ENCODE data around the gene OSM.

Gene OSM

DNA sequence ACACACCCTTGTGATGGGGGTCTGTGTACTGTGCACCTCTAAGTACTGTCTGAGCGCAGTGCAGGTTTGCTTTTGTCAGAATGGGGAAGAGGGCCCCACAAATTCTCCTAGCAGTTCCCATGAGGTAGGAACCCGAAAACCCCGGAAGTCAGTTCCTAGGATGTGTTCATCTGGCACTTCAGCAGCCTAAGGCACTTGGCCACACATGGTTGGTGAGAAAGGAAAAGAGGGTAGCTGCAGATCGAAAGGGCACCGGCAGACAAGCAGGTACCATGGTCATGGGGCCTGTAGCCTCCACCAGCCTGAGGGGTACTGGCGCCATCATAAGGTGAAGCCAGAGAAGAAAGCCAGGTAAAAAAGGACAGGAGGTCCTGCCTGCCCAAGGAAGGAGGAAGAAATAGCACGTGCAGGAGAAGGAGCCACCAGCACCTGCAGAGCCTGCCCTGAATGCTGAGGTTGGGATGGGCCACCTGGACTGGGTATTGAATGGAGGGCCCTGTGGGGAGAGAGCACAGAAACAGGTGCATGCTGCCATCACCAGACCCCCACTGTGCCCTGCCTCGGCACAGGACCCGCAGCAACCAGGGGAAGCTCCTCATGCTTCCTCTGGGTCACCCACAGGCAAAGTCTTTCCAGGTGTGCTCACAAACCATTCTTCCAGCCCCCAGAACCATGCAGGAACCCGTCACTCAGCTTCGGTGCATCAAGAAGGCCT, 30.8 kb upstream of the OSM start:
- DNase-seq, result no peak

DNA sequence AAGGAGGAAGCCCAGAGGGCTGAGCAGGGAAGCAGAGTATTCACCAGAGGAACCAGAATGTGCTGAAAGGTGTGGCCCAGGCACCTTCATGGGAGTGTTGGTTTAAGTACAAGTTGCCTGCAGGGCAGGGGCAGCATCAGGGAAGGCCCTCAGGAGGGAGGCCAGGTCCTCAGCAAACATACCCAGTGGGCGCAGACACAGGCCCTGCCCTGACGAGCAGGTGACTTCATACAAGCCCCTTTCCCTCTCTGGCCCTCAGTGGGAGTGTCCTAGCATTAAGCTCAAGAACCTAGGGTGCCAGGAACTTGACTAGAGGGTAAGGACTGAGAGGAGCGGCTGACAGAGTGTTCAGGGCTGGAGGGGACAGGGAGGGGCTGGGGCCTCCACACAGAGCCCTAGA, 30.2 kb upstream of the OSM start:
- DNase-seq, result no peak

DNA sequence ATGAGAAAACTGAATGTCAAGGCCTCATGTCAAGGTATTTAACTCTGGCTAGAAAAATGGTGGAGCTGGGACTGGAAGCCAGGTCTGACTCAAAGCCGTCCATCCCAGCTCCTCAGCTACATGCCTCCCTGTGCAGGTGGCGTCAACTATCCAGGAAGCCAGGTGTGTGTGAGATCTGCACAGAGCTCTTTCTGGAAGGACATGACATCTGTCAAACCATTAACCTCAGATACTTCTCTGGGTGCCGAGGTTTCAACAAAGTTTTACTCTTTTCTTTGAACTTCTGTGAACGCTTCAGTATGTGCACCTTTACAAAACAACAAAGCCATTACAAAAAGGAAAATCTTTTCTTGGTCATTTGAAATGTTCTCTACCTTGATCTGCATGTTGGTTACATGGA, 29.7 kb upstream of the OSM start:
- DNase-seq, result no peak

DNA sequence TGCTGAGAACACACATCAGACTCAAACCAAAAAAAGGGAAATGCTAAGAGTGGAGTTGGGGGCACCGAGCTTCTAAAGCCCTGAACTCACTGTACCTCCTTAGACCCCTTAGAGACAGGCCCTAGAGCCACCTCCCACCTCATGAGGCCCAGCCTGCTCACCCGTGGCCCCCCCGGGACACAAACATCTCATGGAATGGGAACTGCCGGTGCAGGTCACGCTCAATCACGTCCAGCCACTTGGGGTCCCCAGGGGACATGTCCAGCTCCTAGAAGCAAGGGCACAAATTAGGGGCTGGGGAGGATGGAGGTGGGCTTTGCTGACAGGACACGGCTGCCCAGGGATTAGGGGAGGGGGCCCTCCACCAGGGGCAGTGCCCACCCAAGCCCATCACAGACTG, 28.9 kb upstream of the OSM start:
- no peak for DNase-seq

DNA sequence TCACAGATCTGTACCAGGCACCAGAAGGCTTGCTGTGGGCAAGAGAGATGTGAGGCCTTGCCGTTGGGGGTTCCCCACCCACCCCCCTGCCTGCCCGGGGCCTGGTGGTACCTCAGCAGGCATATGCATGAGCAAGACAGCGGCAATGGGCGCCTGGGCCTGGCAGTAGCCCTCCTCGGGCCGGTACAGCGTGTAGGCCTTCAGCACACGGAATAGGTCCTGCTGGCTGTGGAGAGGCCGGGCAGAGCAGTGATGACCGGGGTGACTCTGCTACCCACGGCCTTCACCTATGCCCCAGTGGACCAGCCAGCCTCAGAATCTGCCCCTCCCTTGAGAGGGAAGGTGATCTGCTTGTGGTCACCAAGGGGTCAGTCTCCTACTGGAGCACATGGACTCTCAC, 28.2 kb upstream of the OSM start:
- DNase-seq, result no peak

DNA sequence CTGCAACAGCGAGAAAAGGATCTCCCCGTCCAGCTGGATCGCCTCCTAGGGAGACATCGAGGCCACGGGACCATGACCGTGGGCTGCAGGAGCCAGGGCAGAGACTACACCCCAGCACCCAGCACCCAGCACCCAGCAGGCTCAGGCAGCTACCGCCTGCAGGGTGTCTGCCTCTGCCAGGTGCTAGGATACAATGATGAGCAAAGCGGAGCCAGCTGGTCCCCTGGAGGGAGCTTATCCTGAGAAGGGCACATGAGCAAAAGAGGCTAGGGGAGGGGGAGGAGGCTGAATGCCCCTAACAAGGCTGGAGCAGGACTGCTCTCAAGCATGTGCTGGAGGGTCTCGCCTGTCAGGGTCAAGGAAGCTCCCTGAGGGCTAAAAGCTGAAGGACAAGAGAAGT, 27.4 kb upstream of the OSM start:
- no peak for DNase-seq

DNA sequence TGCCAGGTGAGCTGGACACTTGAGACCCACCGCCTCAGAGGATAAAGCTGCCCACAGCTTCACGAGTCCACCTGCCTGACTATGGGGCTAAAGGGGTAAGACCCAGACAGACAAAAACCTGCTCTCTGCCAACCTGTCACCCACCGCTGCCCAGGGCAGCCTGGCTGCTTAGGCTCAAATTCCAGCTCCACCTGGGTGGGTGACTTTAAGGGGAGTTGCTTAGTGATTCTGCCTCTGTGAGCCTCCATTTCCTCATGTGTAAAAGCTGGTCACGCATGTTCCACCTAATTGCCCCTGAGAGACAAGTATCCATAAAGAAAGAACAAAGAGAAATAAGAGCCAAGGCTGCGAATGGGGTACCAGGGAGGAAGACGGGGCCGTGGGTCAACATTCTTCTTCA, 26.4 kb upstream of the OSM start:
- no peak for DNase-seq

DNA sequence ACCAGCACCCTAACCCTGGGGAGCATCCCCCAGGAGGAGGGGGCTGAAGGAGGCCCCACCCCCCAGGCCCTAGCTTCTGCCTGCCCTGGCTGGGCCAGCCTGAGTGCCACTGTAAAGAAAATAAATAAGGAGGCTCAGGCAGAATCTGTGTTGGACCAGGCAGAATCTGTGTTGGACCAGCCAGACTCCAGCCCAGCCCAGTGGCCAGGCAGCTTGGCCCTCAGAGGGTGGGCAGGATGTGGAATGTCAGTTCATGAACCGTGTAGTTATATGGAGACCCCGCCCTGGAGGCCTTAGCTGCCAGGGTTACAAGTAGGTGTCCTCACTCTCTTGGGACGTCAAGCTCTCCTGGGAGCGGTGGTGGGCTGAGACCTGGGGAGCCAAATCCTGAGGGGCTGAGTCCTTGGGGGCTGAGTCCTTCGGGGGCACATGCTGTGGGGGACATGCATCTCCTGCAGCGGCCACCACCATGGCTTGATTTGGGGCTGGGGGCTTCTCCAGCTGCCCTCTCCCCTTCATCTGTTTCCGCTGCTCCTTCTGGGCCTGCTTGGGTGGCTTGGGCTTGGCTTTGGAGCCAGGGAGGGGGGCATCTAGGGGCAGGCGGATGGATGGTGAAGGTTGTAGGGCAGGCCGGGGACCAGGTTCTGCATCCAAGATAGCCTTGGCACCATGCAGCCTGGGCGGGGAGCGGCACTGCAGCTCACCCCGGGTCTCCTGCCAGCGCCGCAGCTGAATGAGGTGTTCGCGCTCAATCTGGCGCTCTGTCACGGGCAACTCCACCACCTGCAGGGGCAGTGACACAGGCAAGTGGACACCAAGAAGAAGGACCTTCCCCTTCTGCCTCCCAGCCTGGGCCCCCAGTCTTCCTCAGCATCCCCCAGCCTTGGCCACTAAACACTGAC, 25.7 kb upstream of the OSM start:
- no peak for DNase-seq

DNA sequence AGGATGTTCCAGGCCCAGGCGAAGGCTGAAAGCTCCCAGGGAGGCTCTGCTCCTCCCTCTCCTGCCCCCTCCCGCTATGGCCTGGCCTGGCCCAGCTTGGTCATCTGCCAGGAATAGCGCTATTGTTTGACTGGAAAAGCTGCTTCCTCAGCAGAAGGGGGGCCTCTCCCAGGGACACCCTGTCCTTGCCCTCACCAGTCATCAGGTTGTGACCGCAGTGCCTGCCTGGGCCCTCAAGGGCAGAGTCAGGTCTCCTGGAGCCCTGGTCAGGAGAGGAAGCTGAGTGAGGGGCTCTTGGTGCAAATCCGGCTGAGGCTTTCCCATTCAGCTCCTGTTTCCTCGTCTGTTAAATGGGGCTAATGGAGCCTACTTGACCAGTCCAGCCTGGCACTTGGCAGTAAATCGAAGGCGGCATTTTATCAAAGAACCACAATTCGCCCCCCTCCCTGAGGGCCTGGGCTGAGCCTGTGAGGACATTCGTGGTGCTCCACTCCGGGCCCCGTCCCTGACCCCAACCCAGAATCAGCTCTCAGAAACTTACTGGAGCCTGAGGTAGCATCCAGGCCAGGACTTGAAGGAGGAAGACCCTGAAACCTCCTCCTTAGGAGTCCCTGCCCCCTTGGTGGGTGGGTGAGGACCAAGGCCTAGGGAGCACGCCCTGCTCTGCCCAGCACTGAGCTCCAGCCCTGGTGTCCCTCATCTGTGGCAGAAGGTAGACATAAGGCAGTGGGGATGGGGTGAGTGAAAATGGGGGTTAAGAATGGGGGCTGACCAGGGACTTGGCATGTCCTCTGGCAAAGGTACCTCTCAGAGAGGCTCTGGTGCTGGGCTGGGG, 24.6 kb upstream of the OSM start:
- DNase-seq, result peak; percentile 53

DNA sequence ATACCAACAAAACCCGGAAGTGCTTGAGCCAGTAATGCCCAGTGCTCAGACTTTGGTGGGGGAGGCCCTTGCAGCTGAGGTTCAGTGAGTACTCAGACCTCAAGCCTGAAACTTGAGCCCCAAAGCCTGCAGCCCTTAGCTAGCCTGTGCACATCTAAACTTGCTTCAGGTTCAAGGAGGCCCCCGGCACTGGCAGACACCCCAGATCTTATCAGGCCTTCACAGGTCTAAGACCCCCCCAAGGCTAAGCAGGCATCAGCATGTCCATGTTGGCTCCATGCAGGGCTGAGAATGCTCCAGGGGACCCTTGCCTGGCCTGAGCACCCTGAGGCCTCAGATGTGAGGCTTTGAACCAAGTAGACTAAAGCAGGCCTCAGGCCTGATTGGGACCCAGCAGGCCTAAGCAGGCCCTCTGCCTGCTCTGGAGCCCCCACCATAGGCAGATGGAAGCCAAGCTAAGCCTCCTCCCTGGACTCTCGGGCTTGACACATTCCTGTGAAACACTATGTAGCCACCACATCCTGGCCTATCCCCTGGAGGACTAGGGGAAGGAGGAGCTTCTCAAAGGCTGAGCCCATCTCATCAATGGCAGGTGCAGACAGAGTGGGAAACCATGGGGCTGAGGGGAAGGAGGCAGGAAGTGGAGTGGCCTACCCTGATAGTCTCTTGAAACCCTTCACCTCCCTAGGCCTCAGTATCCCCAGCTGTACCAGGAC, 23.8 kb upstream of the OSM start:
- DNase-seq, result peak; percentile 72

DNA sequence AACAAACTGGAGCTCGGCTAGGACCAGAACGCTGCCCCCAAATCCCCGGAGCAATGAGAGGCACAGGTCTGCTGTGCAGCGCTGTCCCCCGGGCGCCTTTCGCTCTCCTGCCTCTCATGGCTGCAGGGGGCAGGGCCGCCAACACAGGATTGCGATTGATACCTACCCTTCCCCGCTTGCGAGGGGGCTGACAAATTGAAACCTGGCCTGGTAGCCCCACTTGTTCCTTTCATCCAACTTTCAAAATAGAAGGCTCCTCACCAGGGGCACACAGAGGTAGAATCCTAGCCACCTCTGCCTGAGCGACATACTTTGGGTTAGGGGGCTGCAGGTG, 23.3 kb upstream of the OSM start:
- no peak for DNase-seq

DNA sequence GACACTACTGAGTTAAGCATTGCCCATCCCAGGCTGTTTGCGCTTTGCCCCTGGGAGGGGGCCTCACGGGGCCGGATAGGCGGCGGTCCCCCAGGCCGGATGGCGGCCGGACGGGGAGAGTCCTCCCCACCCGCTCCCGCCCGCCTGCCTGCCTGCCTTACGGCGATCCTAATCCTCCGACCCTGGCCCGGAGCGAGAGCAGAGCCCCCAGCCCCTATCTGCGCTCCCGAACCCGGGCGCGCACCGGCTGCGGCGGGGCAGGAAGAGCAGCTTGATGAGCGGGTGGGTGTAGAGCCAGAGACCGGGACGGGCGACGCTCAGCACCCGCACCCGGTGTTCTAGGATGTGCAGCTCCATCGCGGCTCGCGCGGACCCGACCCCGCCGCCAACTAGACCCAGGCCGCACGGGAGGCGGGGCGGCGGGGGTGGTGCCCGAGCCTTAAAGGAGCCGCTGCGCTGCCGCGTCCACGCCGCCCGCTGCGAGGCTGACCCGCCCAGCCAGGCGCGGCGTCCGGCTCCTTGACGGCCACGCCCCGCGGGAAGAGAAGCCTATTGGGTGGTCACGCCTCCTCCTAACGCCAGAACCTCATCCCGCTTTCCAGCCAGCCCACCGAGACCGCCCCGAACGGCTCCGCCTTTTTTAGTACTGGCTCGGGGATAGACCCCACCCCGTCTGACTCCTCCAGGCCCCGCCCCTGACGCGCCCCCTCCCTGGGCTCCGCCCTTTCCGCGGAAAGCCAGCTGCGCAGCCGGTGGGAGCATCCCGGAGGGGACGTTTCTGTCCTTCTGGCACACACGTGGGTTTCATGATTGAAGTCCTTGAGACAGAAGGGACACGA, 22.7 kb upstream of the OSM start, which contains the start of gene CASTOR1:
Gene CASTOR1 (minus strand): TSS at position 365 of the 839 bp plus-strand sequence. CDS start 8 bp downstream, at position 357.
- DNase-seq, result peak; percentile 99

DNA sequence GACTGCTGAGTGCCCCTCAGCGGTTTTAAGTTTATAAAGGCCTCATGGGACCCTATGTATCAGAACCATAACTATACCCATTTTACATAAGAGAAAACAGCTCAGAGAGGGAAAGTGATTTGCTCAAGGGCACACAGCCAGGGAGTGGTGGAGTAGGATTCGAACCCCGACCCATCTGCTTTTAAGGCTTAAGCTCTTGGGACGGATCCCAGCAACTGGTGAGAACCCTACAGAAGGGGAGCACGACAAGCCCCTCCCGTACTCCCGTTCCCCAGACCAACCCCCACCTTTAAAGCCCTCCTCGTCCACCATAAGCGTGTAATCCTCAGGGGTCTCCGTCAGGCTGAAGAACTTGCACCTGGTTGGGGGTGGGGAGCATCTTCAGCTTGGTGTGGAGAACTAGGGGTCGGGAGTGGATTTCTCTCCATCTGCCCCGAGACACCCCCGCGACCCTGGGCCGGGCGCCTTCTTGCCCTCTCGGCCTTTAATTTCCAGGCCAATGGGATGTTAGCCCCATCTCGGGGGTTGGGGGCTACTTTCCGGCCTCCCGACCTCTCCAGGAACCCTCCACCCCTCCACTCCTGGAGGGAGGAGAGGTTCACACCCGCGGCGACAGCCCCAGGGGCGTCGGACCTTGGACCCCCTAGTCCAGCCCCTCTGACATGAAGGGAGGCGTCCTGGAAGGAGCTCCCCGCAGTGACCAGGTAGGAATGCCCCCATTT, 21.9 kb upstream of the OSM start:
- DNase-seq, result no peak

DNA sequence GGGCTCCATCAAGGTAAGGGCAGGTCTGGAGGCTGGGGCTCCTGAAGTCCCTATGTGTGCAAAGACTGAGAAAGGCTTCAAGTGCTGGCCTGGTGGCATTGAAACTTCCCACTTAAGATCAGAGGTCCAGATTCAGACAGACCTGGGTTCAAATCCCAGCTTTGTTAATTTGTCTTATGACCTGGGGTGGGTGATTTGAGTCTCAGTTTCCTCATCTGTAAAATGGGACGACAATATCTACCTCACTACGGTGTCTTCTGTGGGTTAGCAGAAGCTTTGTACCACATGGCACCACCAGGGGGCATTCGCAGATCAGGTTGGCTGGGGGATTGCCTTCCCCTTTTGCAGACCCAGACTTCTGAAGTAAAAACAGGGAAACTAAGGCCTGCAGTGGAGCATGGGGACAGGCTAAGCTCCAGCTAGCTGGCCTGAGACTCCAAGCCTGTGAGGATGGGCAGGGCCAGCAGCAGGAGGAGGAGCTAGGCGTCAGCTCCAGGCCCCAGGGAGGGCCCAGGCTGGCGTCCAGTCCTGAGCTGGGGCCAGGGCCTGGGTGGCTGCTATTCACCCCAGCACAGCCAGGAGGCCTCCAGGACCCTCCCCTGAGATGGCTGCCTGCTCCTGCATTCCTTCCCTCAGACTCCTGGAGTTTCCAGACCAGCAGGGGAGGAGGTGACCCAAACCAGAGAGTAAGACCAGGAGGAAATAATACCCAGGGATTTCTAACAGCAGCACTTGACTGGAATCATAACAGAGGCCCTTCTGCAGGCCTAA, 21.2 kb upstream of the OSM start:
- DNase-seq, result peak; percentile 93

DNA sequence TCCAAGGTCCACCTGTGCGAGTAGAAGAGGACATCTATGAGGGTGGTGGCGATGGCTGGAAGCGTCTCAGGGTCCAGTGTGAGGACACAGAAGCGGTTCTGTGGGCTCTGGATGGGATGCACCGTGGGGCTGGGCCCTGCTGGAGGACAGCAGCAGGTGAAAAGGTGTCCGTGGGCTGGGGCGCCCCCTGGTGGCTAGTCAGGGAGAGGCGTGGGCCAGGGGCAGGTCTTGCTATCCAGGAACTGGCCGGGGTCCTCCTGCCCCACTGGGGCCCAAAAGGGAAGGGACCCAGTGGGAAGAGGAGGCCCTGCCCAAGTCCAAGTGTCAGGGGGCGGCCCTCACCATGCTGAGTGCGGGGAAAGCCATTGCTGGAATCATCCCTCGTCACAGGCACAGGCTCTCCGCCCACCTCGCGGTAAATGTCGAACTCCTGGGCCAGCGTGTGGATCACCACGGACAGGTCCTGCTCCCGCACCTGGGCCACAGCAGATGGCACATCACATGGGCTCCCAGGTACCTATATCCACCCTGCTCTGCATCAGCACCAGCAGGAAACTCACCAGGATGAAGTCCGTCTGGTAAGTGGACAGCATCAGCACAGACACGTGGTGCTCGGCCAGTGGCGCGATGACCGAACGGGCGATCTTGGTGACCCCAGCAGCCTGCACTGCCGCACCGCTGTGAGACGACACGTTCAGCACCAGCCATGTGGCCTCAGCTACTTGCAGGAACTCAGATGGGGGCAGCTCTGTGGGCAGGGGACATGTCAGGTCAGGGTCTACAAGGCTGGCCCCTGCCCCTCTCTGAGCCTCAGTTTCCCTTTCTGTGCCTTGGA, 20.4 kb upstream of the OSM start:
- DNase-seq, result peak; percentile 57

DNA sequence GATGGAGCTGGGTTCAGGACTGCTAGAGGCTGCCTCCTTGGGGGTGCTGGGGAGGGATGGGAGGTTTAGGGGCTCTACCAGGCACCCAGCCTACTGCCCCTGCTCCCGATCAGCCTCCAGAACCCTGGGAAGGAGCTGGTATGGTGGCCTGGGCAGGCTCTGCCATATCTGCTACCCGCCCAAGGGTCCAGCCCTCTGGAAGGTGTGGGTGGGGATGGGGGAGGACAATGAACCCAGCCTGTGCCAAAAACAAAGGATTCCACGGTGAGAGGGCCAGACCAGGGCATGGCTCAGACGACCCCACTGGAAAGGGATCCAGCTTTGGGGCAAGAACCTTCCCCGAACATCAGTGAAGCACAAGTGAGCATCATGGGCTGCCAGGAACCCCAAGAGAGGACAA, 19.7 kb upstream of the OSM start:
- no peak for DNase-seq

DNA sequence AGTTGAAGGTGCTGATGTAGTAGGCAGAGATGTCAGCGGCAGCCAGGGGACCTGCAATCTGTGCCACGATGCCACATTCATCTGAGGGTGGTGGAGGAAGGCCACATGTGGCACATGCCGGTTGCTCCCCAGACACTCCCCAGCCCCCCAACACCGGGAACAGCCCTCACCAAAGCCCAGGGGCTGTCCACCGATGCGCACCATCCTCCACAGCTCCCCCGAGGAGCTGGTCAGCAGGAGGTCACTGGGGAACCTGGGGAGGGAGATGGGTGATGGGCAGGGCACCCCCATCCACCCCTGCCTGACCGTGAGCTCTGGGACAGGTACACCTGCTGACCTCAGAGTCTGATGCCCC, 19.2 kb upstream of the OSM start:
- DNase-seq, result no peak

DNA sequence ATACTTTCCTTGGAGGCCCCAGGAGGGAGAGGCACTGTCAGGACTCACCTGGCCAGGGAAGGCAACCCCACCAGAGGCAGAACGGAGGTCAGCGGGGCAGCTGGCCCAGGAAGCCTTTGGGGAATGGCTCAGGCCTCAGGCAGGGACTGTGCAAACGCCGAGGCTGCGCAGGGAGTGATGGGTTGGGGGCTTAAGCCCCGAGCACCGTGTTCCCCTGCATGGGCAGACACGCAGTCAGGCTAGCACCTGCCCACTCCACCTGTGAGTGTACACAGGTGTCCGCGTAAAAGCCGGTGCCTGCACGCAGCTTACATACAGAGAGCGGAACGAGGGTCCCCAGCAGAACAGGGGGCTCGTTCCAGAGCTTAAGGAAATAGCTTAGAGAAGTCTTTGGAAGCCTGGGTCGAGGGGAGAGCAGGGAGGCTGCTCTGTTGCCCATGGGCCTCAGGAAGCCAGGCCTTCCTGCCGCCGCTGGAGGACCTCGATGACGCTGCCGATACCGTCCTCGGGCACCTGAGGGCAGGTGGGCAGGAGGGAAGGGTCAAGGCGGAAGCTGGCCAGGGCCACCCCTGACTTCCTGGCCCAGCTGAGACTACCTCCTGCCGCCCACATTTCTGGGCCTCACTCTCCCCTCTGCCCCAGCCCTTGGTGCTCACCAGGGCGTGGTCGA, 18.7 kb upstream of the OSM start:
- DNase-seq, result no peak

DNA sequence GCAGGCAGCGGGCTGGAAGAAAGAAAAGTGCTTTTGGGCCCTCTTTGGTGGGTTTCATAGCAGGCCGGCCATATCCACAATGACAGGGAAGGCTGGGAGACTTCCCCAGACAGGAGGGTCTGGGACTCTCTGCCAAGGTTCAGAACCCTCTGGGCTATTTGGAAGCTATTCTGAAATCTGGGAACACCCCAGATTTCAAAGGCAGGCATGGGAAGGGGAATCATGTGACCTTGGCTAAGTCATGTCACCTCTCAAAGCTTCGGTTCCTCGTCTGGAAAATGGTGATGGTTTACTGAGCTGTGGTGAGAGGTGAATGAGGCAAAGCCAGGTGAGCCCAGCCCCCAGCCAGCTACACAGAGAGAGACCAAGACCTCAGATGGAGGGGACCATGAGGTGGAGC, 18.0 kb upstream of the OSM start:
- no peak for DNase-seq
